Spleen (tissue), 11 donors: ENCODE results near the gene SELENOW. TPM values are rescaled to one million over a fixed set of nuclear protein-coding genes. Genes with fewer than 3 reads are reported as not detected.
A peak's percentile ranks its signal among the peaks of the same experiment; 100 is the strongest.
"Not testable (repeated sequence)": the region's sequence is repeated elsewhere in the genome, so short reads cannot be mapped to it uniquely, and the experiment has no call there.

ENCODE experiments used
- DNase-seq: peaks from one replicate; pipeline ENCODE4 v3.0.0-alpha.2; 2020
- H3K27ac ChIP-seq, 8 donors: fragments of 200-600 bp; sonication (generic) in 7 of 8; 1 replicate in 4 of 8; 2 replicates in 4 of 8; pipeline versions ENCODE4 v1.5.0 to v1.8.0; 2016 to 2021; ENCODE audit warnings: inconsistent platforms in 4 of 8, mild to moderate bottlenecking in 4 of 8, moderate library complexity in 1 of 8
- H3K27me3 ChIP-seq, 7 donors: fragments of 200-600 bp; sonication (generic) in 6 of 7; replicated peaks in 1 of 7; 1 replicate in 4 of 7; 2 replicates in 3 of 7; pipeline versions ENCODE4 v1.5.0 to v1.8.0; 2016 to 2021; ENCODE audit warnings: inconsistent platforms in 3 of 7, mild to moderate bottlenecking in 1 of 7
- H3K36me3 ChIP-seq, 6 donors: fragments of 200-600 bp; sonication (generic) in 5 of 6; 1 replicate in 4 of 6; 2 replicates in 2 of 6; pipeline versions ENCODE4 v1.5.0 to v1.8.0; 2016 to 2021; ENCODE audit warnings: inconsistent platforms in 2 of 6
- H3K4me1 ChIP-seq, 6 donors: fragments of 200-600 bp; sonication (generic) in 5 of 6; 1 replicate in 3 of 6; 2 replicates in 3 of 6; pipeline versions ENCODE4 v1.5.0 to v1.8.0; 2016 to 2021; ENCODE audit warnings: inconsistent platforms in 3 of 6
- H3K4me3 ChIP-seq, 8 donors: fragments of 200-600 bp; sonication (generic) in 7 of 8; 1 replicate in 4 of 8; 2 replicates in 4 of 8; pipeline versions ENCODE4 v1.5.0 to v1.8.0; 2016 to 2021; ENCODE audit warnings: inconsistent platforms in 4 of 8, mild to moderate bottlenecking in 4 of 8, moderate library complexity in 2 of 8
- H3K9me3 ChIP-seq, 8 donors: fragments of 200-600 bp; sonication (generic) in 7 of 8; 1 replicate in 4 of 8; 2 replicates in 4 of 8; pipeline versions ENCODE4 v1.5.0 to v1.8.0; 2016 to 2021; ENCODE audit warnings: inconsistent platforms in 4 of 8
- POLR2A ChIP-seq, 3 donors: fragments of 450-650 bp; IDR thresholded peaks; one replicate each; pipeline ENCODE4 v1.5.1; 2017; ENCODE audit warnings: antibody characterized with exemption in 3 of 3, mild to moderate bottlenecking in 1 of 3
- POLR2AphosphoS5 ChIP-seq, 3 donors: sonication (generic); formaldehyde crosslinking; IDR thresholded peaks; one replicate each; pipeline ENCODE4 v1.5.1; 2017; ENCODE audit warnings: antibody characterized with exemption in 3 of 3
- WGBS, 5 donors: extraction: QIAGEN DNeasy Blood & Tissue Kit in 3 of 5; methylation state at CpG; one replicate each; pipeline versions ENCODE4 v1.1.5 to v1.1.7; 2013 to 2018; 5-methylcytosine and 5-hydroxymethylcytosine counted together
- intact Hi-C: fragments of 100-400 bp; cut with DNase I; formaldehyde crosslinking; loops from one replicate; pipeline ENCODE4 v1.15.0; 2023; ENCODE audit warnings: low total_unique reads
- polyA plus RNA-seq, 3 donors: library from polyadenylated mRNA; stranded (reverse); fragments of 200-250 nt; gene quantifications; one replicate each; pipeline ENCODE4 v1.2.1, GENCODE V29; 2013
- total RNA-seq, 7 donors: library from RNA; depleted of rRNA in 3 of 7; stranded (reverse); fragments of >200 nt in 3 of 7; fragmentation: NEBNext Ultra II Directional in 4 of 7; extraction: Animal tissue kit (Norgen Biotek cat#: 25700) in 4 of 7; gene quantifications; one replicate each; pipeline versions ENCODE4 v1.1.0 to v1.2.1, GENCODE V29; 2016 to 2021
- TF ChIP-seq, protein P1 (sequence below), 11 experiments: fragments of 200-600 bp in 7 of 11; fragments of 450-650 bp in 4 of 11; sonication (generic) in 4 of 11; IDR thresholded peaks in 8 of 11; conservative IDR thresholded peaks in 3 of 11; 1 replicate in 7 of 11; 2 replicates in 4 of 11; pipeline versions ENCODE4 v1.4.0 to v1.8.0; 2016 to 2021; ENCODE audit warnings: antibody characterized with exemption in 11 of 11, inconsistent platforms in 4 of 11, mild to moderate bottlenecking in 1 of 11
- donor health status: healthy with polysubstance abuse.
- donor health status: DM: no; HTN: no; CAD: no; lungs with moderate emphysema.
- donor health status: DM: no; HTN: no; CAD: no.
- donor health status: Bipolar disorder and iron deficiency.
- donor health status: healthy.
- donor health status: DM: no; HTN: no; CAD: no.
- donor health status: DM: yes; HTN: yes; CAD: no.

SELENOW gene
- total and polyA plus RNA-seq, 10 donors: 137 to 592 (median 302) TPM

DNA sequence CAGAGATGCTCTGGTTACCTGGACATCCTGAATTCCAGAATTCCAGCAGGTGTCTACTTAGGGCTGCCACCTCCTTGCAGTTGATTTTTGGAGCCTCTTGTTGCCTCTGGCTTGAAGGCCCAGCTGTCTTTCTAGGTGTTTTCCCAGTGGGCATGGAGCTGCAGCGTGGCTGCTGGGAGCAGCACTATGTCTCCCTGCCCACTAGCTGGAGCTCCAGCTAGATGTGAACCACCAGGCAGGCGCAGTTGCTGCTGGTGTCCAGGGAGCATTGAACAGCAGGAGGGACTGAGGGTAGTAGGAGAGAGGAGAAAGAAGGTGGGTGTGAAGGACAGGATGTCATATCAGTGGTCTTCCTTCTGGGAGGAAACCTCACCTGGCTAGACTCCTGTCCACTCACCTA lies 9.9 kb upstream of the SELENOW start:
- intact Hi-C loops: no loop called here
- Histone ChIP-seq H3K4me1 (peaks cover 0 to 22% (median 6%) of the 10 kb centered on the region in 6 donors), H3K27me3 (no peaks in the 10 kb centered on the region), H3K36me3 (no peaks in the 10 kb centered on the region), H3K4me3 (no peak overlapping the region), H3K9me3 (no peaks in the 10 kb centered on the region), H3K27ac (no peak overlapping the region)
- TF ChIP-seq POLR2A (IDR thresholded peaks at IDR 0.05) (no peak), POLR2AphosphoS5 (IDR thresholded peaks at IDR 0.05) (no peak)
- TF ChIP-seq, protein P1, sequence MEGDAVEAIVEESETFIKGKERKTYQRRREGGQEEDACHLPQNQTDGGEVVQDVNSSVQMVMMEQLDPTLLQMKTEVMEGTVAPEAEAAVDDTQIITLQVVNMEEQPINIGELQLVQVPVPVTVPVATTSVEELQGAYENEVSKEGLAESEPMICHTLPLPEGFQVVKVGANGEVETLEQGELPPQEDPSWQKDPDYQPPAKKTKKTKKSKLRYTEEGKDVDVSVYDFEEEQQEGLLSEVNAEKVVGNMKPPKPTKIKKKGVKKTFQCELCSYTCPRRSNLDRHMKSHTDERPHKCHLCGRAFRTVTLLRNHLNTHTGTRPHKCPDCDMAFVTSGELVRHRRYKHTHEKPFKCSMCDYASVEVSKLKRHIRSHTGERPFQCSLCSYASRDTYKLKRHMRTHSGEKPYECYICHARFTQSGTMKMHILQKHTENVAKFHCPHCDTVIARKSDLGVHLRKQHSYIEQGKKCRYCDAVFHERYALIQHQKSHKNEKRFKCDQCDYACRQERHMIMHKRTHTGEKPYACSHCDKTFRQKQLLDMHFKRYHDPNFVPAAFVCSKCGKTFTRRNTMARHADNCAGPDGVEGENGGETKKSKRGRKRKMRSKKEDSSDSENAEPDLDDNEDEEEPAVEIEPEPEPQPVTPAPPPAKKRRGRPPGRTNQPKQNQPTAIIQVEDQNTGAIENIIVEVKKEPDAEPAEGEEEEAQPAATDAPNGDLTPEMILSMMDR (IDR thresholded peaks at IDR 0.05 in 8 of 11, conservative IDR thresholded peaks at IDR 0.05 in 3 of 11): no peak
- WGBS, 5 donors: 83 to 98% (median 93%) methylated on average over 2 of the region's 2 CpGs
- DNase-seq: no peak

GRCh38 chr19:47769534-47769933 lies 9.0 kb upstream of the SELENOW start:
- TF ChIP-seq POLR2A (IDR thresholded peaks at IDR 0.05): no peak
- TF ChIP-seq POLR2AphosphoS5 (IDR thresholded peaks at IDR 0.05): no peak
- TF ChIP-seq, protein P1 (IDR thresholded peaks at IDR 0.05 in 8 of 11, conservative IDR thresholded peaks at IDR 0.05 in 3 of 11): no peak

DNA sequence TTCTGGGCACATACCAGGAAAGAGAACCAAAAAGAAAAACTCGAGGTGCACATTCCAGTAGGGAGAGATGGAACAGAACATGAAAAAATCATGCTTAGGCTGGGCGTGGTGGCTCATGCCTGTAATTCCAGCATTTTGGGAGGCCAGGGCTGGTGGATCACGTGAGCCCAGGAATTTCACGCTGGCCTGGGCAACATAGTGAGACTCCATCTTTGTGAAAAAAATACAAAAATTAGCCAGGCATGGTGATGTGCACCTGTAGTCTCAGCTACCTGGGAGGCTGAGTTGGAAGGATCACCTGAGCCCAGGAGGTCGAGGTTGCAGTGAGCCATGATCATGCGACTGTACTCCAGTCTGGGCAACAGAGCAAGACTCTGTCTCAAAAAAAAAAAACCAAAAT lies 7.2 kb upstream of the SELENOW start:
- H3K36me3 ChIP-seq, H3K4me1 ChIP-seq, H3K27me3 ChIP-seq, H3K9me3 ChIP-seq, H3K4me3 ChIP-seq, H3K27ac ChIP-seq, DNase-seq, intact Hi-C loops: not testable (repeated sequence)
- WGBS, 5 donors: 82 to 90% (median 86%) methylated on average over 6 of the region's 6 CpGs

More at GRCh38 chr19:47769534-47769933, 9.0 kb upstream of the SELENOW start:
- intact Hi-C loops: no loop called here
- Histone ChIP-seq H3K9me3 (no peaks in the 10 kb centered on the region), H3K4me1 (peaks cover 0 to 17% (median 2%) of the 10 kb centered on the region in 6 donors), H3K27ac (no peak overlapping the region), H3K4me3 (no peak overlapping the region), H3K36me3 (no peaks in the 10 kb centered on the region), H3K27me3 (no peaks in the 10 kb centered on the region)
- WGBS, 5 donors: 88 to 92% (median 91%) methylated on average over 3 of the region's 3 CpGs
- no peak for DNase-seq

- Histone ChIP-seq H3K4me3 (no peak overlapping the region), H3K4me1 (peaks cover 11 to 44% (median 37%) of the 10 kb centered on the region in 6 donors), H3K27me3 (no peaks in the 10 kb centered on the region), H3K36me3 (peaks cover 0 to 15% (median 3%) of the 10 kb centered on the region in 6 donors), H3K9me3 (no peaks in the 10 kb centered on the region), H3K27ac (peak overlapping the region in 2 of 8 donors; percentile 95 to 96)
- DNase-seq: no peak
- WGBS, 5 donors: 71 to 82% (median 79%) methylated on average over 4 of the region's 4 CpGs
- intact Hi-C loops: no loop called here
- TF ChIP-seq POLR2AphosphoS5 (IDR thresholded peaks at IDR 0.05) (peak in 1 of 3 donors; percentile 29), POLR2A (IDR thresholded peaks at IDR 0.05) (no peak)
Measured at GRCh38 chr19:47776568-47776967, 1.9 kb upstream of the SELENOW start.

DNA sequence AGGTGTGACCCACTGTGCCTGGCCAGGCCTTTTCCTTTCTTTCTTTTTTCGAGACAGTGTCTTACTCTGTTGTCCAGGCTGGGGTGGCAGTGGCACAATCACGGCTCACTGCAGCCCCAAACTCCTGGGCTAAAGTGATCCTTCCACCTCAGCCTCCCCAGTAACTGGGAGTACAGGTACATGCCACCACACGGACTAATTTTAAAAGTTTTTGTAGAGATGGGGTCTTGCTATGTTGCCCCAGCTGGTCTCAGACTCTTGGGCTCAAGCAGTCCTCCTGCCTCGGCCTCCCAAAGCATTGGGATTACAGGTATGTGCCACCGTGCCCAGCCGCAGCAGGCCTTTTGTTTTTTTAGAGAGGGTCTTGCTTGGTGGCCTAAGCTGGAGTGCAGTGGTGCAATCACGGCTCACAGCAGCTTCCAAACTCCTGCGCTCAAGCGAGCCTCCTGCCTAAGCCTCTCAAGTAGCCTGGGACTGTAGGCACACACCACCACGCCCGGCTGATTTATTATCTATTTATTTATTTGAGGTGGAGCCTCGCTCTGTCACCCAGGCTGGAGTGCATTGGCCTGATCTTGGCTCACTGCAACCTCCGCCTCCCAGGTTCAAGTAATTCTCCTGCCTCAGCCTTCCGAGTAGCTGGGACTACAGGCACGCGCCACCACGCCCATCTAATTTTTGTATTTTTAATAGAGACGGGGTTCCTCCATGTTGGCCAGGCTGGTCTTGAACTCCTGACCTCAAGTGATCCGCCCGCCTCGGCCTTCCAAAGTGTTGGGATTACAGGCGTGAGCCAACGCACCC lies 1.1 kb upstream of the SELENOW start:
- intact Hi-C loops, H3K9me3 ChIP-seq, DNase-seq, H3K27me3 ChIP-seq: not testable (repeated sequence)
- H3K36me3 ChIP-seq: peaks cover 0 to 24% (median 5%) of the 10 kb centered on the region in 6 donors
- WGBS, 5 donors: 68 to 82% (median 80%) methylated on average over 23 of the region's 23 CpGs
- H3K4me1 ChIP-seq: peaks cover 12 to 52% (median 41%) of the 10 kb centered on the region in 6 donors
- peak overlapping the region; percentile 92 to 99 (median 97) for H3K27ac ChIP-seq
- peak overlapping the region; percentile 74 to 99 (median 85) for H3K4me3 ChIP-seq
